IPS-20b (cell line): ENCODE data around the gene HBG1.

Experiments
- H3K27ac ChIP-seq: one replicate; pipeline ENCODE4 v1.5.1; 2013; ENCODE audit warnings: low read length
- H3K27me3 ChIP-seq: 2 replicates; pipeline ENCODE4 v1.6.1; 2013; ENCODE audit warnings: mild to moderate bottlenecking, low read length, inconsistent platforms; ENCODE audit not compliant: insufficient read depth
- H3K36me3 ChIP-seq: 2 replicates; pipeline ENCODE4 v1.6.1; 2013; ENCODE audit warnings: low read depth, mild to moderate bottlenecking, inconsistent platforms, low read length, moderate library complexity; ENCODE audit not compliant: insufficient read depth
- H3K4me1 ChIP-seq: 2 replicates; pipeline ENCODE4 v1.6.1; 2013; ENCODE audit warnings: mild to moderate bottlenecking, control low read depth, inconsistent platforms, low read length, moderate library complexity; ENCODE audit not compliant: insufficient read depth
- H3K4me3 ChIP-seq: 2 replicates; pipeline ENCODE4 v1.5.1; 2013; ENCODE audit warnings: mild to moderate bottlenecking, low read length, inconsistent platforms
- H3K9ac ChIP-seq: 2 replicates; pipeline ENCODE4 v1.6.1; 2013; ENCODE audit warnings: low read depth, mild to moderate bottlenecking, inconsistent platforms, low read length, moderate library complexity
- H3K9me3 ChIP-seq: 2 replicates; pipeline ENCODE4 v1.6.1; 2013; ENCODE audit warnings: mild to moderate bottlenecking, low read depth, low read length, inconsistent platforms; ENCODE audit not compliant: insufficient read depth

HBG1 gene

GRCh38 chr11:5204787-5205186 is 44.9 kb downstream of the HBG1 start:
- no peak overlapping the region for H3K27ac ChIP-seq
- no peak overlapping the region for H3K4me3 ChIP-seq
- no peaks in the 10 kb centered on the region for H3K4me1 ChIP-seq
- H3K36me3 ChIP-seq: no peaks in the 10 kb centered on the region
- no peaks in the 10 kb centered on the region for H3K27me3 ChIP-seq
- no peak overlapping the region for H3K9ac ChIP-seq
- no peaks in the 10 kb centered on the region for H3K9me3 ChIP-seq

GRCh38 chr11:5203366-5203765 is 46.3 kb downstream of the HBG1 start:
- Histone ChIP-seq H3K9ac (no peak overlapping the region), H3K36me3 (no peaks in the 10 kb centered on the region), H3K4me3 (no peak overlapping the region), H3K27me3 (no peaks in the 10 kb centered on the region), H3K9me3 (no peaks in the 10 kb centered on the region), H3K27ac (no peak overlapping the region), H3K4me1 (no peaks in the 10 kb centered on the region)

GRCh38 chr11:5200582-5200981 is 49.1 kb downstream of the HBG1 start, which contains the start of gene OR51V1:
Gene OR51V1, minus strand, starts transcription at chr11:5200682. Its CDS starts 0 bp downstream, at chr11:5200682.
- Histone ChIP-seq H3K36me3 (no peaks in the 10 kb centered on the region), H3K9me3 (no peaks in the 10 kb centered on the region), H3K27ac (no peak within 1 kb of the TSS), H3K9ac (no peak within 1 kb of the TSS), H3K4me1 (no peaks in the 10 kb centered on the region), H3K4me3 (no peak within 1 kb of the TSS), H3K27me3 (no peaks in the 10 kb centered on the region)

GRCh38 chr11:5198285-5198684 is 51.4 kb downstream of the HBG1 start:
- Histone ChIP-seq H3K9me3 (no peaks in the 10 kb centered on the region), H3K36me3 (no peaks in the 10 kb centered on the region), H3K27me3 (no peaks in the 10 kb centered on the region), H3K4me1 (no peaks in the 10 kb centered on the region), H3K27ac (no peak overlapping the region), H3K9ac (no peak overlapping the region), H3K4me3 (no peak overlapping the region)
